Retinal pigment epithelial cell (primary cell): Measurements from ENCODE around the gene RAB40C.
A peak's percentile ranks its signal among the peaks of the same experiment; 100 is the strongest.

Source experiments
- DNase-seq: peaks from one replicate; pipeline ENCODE4 v3.0.0-alpha.2; 2010; ENCODE audit warnings: low read depth
- H3K4me3 ChIP-seq: 2 replicates; pipeline ENCODE4 v1.5.1; 2011; ENCODE audit warnings: mild to moderate bottlenecking, low read length, control low read depth, moderate library complexity
- CTCF ChIP-seq: conservative IDR thresholded peaks from 2 replicates; pipeline ENCODE4 v1.5.1; 2011; ENCODE audit warnings: low read depth, low read length, control low read depth, inconsistent platforms

Gene RAB40C

GRCh38 chr16:642189-643049 lies 52.6 kb downstream of the RAB40C start:
- no peak for TF ChIP-seq CTCF
- no peak for DNase-seq
- H3K4me3 ChIP-seq = peak overlapping the region; percentile 57

DNA sequence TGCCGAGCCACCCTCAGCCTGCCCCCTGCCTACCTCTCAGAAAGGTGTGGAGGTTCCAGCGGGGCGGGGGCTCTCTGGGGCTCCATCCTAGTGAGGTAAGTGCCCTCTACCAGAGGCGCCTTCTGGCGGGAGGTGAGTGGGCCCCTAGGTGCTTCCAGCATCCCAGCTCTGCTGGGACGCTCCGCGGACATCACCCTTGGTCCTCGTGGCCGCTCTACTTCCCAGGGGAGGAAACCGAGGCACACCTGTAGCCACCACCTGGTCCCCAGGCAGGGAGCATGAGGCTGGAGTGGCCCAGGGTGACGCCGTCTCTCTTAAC lies 53.1 kb downstream of the RAB40C start:
- no peak for TF ChIP-seq CTCF
- peak overlapping the region; percentile 52 for H3K4me3 ChIP-seq
- DNase-seq = no peak

DNA sequence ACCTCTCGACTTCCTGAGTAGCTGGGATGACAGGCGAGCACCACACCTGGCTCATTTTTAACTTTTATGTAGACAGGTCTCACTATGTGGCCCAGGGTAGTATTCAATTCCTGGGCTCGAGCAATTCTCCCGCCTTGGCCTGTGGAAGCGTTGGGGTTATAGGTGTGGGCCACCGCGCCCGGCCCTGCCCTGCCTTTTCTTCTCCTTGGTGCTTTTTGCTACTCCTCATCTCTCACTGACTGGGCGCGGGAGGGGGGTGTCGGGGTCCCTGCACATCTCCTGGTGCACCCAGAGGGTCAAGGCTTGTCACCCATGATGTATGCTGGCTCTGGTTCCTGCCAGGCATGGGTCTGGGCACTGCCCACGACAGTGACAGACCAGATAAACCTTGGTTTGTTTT lies 54.7 kb downstream of the RAB40C start:
- no peak overlapping the region for H3K4me3 ChIP-seq
- no peak for TF ChIP-seq CTCF
- no peak for DNase-seq

- DNase-seq = no peak
- no peak for TF ChIP-seq CTCF
- H3K4me3 ChIP-seq = no peak overlapping the region
Measured at GRCh38 chr16:645852-646678, 56.2 kb downstream of the RAB40C start.

DNA sequence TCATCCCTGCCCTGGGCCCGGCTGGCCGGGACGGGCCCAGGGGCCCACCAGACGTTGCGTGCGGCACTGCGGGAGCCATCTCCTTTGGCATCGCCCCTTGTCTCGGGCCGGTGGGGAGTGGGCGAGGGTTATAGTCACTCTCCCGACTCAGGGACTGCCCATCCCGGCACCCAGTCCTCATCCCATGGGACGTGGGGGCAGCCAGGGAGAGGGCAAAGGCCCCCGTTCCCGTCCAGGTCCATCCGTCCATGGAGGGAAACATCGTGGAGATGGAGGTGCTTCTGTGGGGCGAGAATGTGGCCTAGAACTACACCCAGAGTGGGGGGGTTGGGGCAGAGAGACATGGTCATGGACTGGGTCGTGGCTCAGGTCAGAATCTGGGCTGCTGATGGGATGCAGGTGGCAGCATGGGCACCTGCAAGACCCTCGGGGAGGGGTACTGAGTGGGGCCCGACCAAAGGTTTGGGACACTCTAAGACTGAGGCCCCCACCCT lies 56.9 kb downstream of the RAB40C start:
- DNase-seq = no peak
- H3K4me3 ChIP-seq = no peak overlapping the region
- TF ChIP-seq CTCF = no peak

GRCh38 chr16:647173-647902 lies 57.5 kb downstream of the RAB40C start:
- no peak for TF ChIP-seq CTCF
- no peak overlapping the region for H3K4me3 ChIP-seq
- no peak for DNase-seq
